Endothelial cell of hepatic sinusoid (primary cell): ENCODE measurements around the gene SLC27A3.
"Not testable (repeated sequence)": the region's sequence is repeated elsewhere in the genome, so short reads cannot be mapped to it uniquely, and the experiment has no call there.

Experiments used
- in situ Hi-C: cut with HindIII; loops from 2 replicates; pipeline ENCODE4 v1.10.0; 2017; ENCODE audit warnings: low sequenced_read_pairs

Gene SLC27A3

DNA sequence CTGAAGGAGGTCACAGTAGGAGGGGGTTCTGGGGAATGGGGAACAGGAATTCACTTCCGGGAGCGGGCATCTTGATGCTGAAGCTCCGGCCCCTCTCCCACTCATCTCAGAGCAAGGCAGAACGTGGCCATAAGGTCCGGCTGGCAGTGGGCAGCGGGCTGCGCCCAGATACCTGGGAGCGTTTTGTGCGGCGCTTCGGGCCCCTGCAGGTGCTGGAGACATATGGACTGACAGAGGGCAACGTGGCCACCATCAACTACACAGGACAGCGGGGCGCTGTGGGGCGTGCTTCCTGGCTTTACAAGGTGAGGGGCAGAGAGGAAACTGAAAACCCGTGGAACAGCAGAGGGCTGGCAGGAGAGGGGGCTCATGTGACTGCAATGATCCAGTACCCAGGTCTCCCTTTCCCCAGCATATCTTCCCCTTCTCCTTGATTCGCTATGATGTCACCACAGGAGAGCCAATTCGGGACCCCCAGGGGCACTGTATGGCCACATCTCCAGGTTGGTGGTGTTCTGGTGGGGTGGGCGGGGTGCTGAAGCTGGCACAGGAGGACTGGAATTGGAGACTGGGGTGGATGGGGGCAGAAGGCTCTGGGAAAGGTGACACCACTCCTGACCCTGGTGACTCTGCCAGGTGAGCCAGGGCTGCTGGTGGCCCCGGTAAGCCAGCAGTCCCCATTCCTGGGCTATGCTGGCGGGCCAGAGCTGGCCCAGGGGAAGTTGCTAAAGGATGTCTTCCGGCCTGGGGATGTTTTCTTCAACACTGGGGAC lies 3.0 kb downstream of the SLC27A3 start:
- in situ Hi-C loops = no loop called here

GRCh38 chr1:153778824-153779519 lies 3.8 kb downstream of the SLC27A3 start:
- in situ Hi-C loops = no loop called here

GRCh38 chr1:153779781-153780541 lies 4.8 kb downstream of the SLC27A3 start:
- in situ Hi-C loops = no loop called here

DNA sequence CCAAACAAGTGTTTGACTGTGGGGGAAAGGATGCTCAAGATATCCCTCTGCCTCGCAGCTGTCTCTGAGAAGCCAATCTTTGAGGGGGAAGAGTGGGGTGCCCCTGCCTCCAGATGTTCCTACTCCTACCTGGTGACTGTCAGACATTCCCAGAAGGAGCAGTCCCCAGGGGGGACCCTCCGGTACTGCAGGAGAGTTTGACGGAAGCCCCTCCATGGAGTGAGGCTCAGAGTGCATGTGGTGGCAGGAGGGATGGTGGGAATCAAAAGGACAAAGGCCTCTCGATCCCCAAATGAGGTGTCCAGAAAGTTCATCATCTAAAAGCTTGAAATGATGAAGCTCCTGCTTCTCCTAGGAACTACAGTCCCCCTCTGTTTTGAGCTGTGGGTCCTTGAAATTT lies 5.3 kb downstream of the SLC27A3 start:
- in situ Hi-C loops = no loop called here

- in situ Hi-C loops = not testable (repeated sequence)
Measured at GRCh38 chr1:153782648-153783047, 7.4 kb downstream of the SLC27A3 start.

DNA sequence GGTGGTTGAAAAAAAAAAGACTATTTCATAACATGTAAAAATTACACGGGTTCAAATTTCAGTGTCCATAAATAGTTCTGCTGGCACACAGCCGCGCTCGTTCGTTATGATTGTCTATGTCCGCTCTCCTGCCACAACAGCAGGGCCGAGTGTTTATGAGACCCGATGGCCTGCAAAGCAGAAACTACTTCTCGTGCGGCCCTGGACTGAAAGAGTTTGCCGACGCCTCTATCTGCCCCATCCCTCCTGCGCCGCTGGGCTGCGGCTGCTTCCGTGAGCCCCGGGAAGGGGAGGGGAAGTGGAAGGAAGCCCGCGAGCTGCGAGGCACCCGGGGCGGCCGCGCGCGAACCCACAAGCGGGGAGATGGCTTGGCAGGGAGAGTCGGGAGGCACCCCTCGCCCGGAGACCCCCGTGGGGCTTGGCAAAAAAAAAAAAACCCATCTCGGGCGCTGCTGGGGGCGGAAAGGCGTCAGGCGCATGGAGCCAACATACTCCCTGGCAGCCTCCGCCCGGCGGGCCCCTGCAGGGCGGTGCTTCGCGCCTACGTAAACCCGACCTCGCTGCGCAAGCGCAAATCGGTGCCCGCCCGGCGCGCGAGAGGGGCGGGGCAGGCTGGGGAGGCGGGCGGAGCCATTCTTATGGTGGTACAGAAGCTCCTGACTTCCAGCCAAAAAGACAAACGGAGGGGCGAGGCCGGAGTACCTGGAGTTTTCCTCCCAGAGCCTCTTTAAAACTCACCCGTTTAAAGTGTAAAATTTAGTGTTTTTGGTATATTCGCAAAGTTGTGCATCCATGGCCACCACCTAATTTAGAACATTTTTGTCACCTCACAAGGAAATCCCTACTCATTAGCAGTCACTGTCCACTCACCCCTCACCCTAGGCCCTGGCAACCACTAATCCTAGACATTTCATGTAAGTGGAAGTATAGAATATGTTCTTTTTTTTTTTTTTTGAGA lies 8.3 kb downstream of the SLC27A3 start:
- in situ Hi-C loops = no loop called here

GRCh38 chr1:153786038-153786790 lies 11.0 kb downstream of the SLC27A3 start:
- in situ Hi-C loops = no loop called here

DNA sequence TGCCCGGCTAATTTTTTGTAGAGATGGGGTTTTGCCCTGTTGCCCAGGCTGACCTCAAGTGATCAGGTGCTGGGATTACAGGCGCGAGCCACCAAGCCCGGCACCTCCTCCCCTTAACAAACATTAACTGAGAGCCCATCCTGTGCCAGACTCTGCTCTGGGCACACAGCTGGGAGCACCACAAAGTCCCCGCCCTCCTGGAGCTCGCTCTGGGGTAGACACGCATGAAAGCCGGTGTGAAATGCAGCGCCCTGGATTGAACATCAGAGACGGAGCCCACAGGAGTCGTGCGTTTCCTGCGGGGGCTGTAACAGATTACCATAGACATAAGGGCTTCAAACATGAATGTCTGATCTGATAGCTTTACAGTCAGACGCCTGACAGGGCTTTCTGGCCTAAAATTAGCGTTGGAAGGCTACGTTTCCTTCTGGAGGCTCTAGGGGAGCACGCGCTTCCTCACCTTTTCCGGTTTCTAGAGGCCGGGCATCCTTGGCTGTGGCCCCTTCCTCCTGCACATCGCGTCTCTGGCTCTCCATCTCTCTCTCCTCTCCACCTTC lies 14.3 kb downstream of the SLC27A3 start:
- in situ Hi-C loops = no loop called here

DNA sequence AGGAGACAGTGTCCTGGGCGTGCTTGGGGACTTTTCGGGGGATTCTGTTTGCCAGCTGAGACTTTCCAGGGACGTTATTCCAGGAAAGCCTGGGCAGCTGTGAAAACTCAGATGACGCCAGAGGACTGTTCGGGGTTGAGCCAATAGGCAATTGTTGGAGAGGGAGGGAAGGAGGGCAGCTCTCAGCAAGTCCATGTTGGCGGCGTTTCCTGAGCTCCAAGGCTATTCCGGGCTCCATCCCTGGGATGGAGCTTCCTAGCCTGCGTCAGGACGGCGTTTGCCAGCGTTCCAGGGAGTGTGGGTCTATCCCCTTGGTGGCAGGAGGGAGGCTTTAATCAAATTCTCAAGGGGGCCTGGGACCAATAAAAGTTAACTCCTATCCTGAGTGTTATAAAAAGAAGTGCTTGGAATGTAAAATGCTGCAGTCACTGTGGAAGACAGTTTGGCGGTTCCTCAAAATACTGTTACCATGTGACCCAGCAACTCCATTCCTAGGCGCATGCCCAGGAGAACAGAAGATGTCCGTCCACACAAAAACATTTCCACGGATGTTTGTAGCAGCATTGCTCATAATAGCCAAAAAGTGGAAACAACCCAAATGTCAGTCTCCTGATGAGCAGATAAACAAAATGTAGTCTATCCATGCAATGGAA lies 15.2 kb downstream of the SLC27A3 start:
- in situ Hi-C loops = no loop called here

GRCh38 chr1:153790966-153791647 lies 15.9 kb downstream of the SLC27A3 start:
- in situ Hi-C loops = no loop called here

GRCh38 chr1:153791648-153792253 lies 16.5 kb downstream of the SLC27A3 start:
- in situ Hi-C loops = no loop called here

DNA sequence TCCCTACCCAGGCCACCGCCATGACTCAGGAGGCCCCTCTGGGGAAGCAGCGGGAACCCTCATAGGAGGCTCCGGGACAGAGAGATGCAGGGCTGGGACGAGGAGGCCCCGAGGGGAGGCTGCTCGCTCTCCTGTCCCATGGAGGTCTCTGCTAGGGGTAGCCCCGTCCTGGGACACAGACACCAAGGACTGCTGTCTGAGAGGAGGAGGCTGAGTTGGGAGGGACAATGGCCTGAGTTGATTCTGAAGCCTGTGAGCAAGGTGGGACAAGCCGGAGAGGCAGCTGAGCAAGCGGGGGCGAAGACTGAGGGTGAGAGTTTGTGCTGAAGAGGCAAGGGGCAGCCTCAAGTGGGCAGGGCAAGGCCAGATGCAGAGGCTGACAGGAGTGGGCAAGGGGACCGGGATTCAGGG lies 17.4 kb downstream of the SLC27A3 start:
- in situ Hi-C loops = no loop called here

GRCh38 chr1:153793261-153793972 lies 18.2 kb downstream of the SLC27A3 start:
- in situ Hi-C loops = no loop called here

DNA sequence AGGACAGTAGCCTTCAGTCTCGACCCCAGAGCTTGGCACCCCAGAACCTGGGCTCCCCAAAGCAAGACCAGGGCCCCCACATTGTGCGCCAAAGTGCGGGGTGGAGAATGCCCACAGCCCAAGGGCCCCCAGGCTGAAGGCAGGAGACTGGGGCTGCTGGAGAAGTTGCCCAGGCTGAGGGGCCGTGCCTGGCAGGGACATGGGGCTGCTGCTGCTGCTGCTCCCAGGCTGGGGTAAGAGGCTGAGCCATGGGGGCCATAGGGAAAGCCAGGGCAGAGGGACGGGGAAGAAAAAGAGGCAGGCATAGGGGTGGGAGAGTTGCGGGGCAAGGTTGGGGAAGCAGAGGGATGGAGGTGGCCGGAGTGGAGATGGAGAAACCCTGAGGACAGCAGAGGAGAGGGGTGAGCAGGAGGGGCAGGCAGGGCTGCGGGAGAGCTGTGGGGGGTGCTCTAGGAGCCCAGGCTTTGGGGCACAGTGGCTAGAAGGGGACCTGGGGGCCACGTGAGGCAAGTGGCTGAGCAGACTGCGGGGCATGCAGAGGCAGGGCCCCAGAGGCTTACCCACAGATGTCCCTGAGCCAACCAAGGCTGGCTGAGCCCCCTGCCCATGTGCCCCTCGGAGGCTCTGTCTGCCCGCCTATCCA lies 18.9 kb downstream of the SLC27A3 start:
- in situ Hi-C loops = no loop called here

- in situ Hi-C loops = no loop called here
Measured at GRCh38 chr1:153794624-153795329, 19.6 kb downstream of the SLC27A3 start.

DNA sequence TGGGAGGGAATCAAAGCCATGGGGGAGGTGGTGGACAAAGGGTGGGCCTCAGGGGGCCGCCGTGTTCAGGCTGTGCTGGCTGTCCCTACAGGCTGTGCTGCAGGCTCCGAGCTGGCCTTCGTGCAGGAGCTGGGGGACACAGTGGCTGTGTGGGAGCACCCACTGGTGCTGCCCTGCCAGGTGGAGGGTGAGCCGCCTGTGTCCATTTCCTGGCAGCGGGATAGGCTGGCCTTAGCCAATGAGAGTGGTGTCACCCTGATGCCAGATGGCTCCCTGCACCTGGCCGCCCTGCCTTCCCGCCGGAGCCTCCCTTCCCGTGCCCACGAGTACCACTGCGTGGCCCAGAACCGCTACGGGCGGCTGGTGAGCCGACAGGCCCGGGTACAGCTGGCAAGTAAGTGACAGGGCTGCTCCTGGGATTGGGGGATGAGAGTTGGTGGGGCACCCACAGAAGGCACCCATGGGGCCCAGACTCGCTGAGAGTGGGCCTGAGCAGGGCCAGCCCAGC lies 20.2 kb downstream of the SLC27A3 start:
- in situ Hi-C loops = no loop called here
